DMS 273 (cell line): ENCODE measurements around the gene WIPF2.
A peak's percentile ranks its signal among the peaks of the same experiment; 100 is the strongest.
"Not testable (repeated sequence)": the region's sequence is repeated elsewhere in the genome, so short reads cannot be mapped to it uniquely, and the experiment has no call there.

Source experiments
- DNase-seq: peaks from one replicate; lab custom pipeline; 2025; ENCODE audit not compliant: unreplicated experiment; lab: John Stamatoyannopoulos, UW

The WIPF2 gene

DNA sequence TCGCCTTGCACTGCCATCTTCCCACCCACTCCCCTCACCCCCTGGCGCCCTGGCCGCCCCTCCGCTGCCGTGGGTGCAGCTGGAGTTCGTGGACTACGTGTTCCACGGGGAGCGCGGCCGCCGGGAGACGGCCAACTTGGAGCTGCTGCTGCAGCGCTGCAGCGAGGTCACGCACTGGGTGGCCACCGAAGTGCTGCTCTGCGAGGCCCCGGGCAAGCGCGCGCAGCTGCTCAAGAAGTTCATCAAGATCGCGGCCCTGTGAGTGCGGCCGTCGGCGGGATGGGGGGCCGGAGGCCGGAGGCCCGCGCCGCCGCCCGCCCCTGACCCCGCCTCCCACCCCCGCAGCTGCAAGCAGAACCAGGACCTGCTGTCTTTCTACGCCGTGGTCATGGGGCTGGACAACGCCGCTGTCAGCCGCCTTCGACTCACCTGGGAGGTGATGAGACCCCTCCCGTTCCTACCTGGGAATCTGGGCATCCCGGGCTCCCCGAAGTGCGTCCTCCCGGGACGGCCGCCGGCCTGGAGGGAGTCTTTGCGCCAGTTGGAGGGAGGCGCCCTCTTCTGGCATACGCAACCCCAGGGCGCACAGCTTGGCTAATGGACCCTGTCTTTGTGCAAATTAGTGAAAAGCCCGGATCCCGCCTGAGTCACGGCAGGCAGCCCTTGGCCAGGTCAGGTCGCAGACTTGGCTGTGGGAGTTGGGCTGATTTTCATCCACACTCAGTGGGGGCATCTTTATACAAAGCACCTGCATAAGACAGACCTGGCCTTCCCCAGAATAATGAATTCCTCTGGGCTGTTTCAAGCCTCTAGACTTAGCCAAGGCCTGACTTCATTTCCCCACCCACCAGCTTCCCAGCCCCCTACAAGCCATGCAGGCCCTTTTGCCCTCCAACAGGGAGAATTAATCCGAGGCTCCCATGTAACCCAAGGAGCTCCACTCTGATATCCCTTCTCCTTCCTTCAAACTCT is 27.6 kb upstream of the WIPF2 start:
- DNase-seq = peak; percentile 87

DNA sequence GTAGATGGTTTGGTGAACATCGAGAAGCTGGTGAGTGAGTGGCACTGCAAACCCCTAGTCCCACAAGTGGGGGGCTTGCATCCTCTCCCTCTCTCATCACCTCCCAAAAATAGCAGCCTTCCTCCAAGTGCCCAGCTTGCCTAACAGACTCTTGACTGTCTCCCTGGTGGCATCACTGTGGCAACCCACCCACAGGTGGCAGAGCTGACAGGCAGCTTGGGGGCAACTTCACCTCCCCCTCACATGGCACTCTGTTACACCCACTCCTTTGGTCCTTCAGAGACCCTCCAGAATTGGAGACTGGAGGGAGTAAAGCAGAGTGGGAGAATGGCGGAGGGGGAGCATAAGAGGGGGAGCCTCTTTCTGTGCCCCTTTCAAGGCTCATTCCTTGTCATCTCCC is 26.1 kb upstream of the WIPF2 start:
- DNase-seq = no peak

- peak; percentile 36 for DNase-seq
Observed at GRCh38 chr17:40194821-40195220, 24.3 kb upstream of the WIPF2 start.

GRCh38 chr17:40197550-40197949 is 21.6 kb upstream of the WIPF2 start:
- no peak for DNase-seq

DNA sequence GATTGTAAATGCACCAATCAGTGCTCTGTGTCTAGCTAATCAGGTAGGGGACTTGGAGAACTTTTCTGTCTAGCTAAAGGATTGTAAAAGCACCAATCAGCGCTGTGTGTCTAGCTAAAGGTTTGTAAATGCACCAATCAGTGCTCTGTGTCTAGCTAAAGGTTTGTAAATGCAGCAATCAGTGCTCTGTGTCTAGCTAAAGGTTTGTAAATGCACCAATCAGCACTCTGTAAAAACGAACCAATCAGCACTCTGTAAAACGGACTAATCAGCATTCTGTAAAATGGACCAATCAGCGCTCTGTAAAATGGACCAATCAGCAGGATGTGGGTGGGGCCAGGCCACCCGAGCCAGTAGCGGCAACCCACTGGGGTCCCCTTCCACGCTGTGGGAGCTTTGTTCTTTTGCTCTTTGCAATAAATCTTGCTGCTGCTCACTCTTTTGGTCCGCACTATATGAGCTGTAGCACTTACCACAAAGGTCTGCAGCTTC is 21.1 kb upstream of the WIPF2 start:
- DNase-seq = not testable (repeated sequence)

DNA sequence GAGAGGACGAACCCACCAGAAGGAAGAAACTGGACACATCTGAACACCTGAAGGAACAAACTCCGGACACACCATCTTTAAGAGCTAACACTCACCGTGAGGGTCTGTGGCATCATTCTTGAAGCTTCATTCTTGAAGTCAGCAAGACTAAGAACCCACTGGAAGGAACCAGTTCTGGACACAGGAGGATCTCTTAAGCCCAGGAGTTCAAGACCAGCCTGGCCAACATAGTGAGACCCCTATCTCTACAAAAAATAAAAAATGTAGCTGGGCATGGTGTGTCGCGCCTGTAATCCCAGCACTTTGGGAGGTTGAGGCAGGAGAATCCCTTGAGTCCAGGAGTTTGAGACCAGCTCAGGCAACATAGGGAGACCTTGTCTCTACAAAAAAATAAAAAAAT is 20.5 kb upstream of the WIPF2 start:
- no peak for DNase-seq

DNA sequence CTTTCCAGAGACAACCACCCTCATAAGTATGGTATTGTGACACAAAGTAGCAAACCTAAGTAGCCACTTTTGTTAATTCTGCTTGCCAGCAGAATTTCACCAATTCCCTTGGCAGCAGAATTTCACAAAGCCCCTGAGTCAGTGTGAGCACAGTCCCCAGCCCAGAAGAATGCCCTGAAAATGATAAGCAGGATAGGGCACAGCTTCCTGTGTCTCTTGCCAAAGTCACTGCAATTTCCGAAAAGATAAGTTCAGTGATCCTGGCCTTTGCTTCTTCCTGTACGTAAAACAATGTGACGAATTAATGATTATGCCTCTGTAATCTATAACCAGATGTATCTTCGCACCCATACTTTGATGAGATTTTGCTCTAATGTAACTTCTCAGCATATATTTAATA is 16.0 kb upstream of the WIPF2 start:
- DNase-seq = no peak

DNA sequence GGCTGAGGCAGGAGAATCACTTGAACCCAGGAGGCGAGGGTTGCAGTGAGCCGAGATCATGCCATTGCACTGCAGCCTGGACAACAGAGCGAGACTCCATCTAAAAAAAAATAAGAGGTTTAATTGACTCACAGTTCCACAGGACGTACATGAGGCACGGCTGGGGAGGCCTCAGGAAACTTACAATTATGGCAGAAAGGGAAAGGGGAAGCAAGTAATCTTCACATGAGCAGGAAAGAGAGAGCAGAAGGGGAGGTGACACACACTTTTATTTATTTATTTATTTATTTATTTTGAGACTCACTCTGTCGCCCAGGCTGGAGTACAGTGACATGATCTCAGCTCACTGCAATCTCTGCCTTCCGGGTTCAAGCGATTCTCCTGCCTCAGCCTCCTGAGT is 12.9 kb upstream of the WIPF2 start:
- DNase-seq = not testable (repeated sequence)

DNA sequence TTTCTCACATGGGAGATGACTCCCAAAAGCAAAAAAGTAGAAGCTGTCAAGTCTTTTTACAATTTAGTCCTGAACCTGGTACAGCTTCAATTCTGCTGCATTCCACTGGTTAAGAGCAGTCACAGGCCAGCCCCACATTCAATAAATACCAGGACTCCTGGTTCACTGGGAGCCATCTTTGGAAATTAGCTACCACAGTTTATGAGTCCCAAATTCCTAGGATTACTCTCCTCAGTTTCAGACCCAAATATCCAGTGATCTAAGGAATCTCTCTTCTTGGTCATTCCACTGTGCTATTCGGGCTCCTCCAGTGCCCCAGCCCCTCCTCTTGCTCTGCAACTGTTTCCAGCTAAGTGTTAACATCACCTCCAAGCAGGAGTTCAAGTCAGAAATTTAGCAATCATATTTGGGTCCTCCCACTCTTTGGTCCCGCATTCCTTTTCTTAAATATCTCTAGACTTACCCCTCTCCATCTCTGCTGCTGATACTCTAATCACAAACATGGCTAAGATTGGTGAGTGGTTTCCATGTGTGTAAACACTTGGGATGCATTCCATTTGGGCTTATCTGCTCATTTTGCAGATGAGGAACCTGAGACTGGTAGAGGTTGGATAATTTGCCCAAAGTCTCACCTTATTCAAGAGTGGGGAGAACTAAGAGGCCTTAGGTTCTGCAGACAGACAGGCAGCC is 9.6 kb upstream of the WIPF2 start:
- DNase-seq = no peak

DNA sequence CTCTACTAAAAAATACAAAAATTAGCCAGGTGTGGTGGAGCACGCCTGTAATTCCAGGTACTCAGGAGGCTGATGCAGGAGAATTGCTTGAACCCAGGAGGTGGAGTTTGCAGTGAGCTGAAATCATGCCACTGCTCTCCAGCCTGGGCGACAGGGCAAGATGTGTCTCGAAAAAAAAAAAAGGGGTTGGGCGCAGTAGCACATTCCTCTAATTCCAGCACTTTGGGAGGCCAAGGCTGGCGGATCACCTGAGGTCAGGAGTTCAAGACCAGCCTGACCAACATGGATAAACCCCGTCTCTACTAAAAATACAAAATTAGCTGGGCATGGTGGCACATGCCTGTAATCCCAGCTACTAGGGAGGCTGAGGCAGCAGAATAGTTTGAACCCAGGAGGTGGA is 5.2 kb upstream of the WIPF2 start:
- DNase-seq = not testable (repeated sequence)

- no peak for DNase-seq
Observed at GRCh38 chr17:40218006-40218739, 931 bp upstream of the WIPF2 start.

GRCh38 chr17:40219594-40220338 is 662 bp downstream of the WIPF2 start:
- peak; percentile 85 for DNase-seq

GRCh38 chr17:40224718-40225550 is 5.8 kb downstream of the WIPF2 start:
- no peak for DNase-seq

DNA sequence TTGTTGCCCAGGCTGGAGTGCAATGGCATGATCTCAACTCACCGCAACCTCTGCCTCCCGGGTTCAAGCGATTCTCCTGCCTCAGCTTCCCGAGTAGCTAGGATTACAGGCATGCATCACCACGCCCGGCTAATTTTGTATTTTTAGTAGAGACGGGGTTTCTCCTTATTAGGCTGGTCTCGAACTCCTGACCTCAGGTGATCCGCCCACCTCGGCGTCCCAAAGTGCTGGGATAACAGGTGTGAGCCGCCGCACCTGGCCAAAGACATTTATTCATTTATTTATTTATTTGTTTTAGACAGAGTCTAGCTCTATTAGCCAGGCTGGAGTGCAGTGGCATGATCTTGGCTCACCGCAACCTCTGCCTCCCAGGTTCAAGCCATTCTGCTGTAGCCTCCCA is 10.0 kb downstream of the WIPF2 start:
- DNase-seq = not testable (repeated sequence)

DNA sequence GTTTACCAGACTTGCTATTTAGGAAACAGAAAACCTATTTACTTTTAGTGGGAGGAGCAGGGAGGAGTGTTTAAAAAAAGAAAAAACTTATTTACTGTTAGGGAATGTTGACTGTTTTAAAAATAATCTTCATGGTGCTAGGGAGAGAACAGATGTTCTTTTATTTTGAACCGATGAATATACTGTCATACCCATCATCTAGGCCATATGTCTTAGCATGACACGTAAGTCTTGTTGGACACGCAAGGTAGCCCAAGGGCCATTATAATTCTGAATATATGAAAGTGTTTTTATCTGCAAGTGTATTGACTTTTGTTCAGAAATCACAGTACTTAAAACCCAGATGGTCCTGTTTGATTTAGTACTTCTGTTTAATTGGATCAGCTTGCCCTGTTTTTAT is 11.6 kb downstream of the WIPF2 start:
- DNase-seq = peak; percentile 30

DNA sequence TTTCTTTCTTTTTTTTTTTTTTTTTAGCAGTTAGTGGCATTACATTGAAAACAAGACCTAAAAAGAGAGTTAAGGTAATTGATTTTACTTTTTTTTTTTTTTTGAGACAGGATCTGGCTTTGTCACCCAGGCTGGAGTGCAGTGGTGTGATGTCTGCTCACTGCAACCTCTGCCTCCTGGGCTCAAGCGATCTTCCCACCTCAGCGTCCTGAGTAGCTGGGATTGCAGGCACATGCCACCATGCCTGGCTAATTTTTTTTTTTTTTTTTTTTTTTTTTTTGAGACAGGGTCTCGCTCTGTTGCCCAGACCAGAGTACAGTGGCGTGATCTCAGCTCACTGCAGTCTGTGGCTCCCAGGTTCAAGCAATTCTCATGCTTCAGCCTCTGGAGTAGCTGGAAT is 12.8 kb downstream of the WIPF2 start:
- not testable (repeated sequence) for DNase-seq

DNA sequence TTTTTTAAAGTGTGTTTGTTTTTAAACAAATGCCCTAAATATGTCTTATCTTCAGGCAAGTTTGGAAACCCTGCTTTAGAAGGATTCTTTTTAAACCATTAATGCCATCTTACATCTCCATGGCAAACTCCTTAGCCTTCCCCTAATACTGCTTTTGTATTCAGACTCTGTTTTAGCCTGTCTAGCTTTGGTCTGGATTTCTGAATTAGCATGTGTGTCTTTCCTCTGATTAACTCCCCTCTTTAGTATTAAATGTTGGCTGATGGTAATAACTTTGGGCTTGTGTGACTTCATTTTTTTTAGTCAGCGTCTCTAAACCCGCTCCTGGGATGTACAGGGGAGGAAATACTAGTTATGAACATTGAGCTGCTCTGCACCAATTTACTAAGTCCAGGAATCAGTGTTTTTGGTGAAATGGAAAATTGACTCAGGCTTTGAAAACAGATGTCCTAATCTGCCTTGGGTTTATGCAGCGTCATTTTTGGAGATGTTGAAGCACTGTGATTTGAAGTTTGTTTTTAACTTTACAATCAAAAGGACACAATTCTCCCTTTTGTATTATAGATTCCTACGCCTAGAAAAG is 22.2 kb downstream of the WIPF2 start:
- DNase-seq = no peak

DNA sequence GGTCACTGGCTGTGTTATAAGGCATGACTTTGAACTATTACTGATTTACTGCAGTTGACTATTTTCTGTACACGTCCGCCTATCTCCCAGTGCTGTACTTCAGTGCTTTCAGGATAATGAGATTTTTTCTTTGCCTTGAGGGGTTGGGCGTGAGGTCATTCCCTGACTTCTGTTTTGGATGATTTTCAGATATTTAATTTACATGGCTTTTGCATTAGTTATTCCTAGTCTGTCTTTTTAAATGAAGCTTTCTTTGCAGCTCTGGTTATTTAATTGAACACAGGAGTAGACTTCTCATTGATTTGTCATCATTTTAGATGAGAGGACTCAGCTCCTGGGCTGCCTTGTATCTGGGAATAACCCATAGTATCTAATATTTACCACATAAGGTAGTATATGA is 23.7 kb downstream of the WIPF2 start:
- no peak for DNase-seq

- DNase-seq = no peak
Observed at GRCh38 chr17:40243761-40244160, 24.7 kb downstream of the WIPF2 start.
